Neural progenitor cell (in vitro differentiated cells): ENCODE results near the gene LRP2.

Experiments
- CTCF ChIP-seq: fragments of 200-600 bp; sonication (generic); IDR thresholded peaks from 2 replicates; pipeline ENCODE4 v1.5.1; 2017; ENCODE audit warnings: antibody characterized with exemption, mild to moderate bottlenecking
- EZH2 ChIP-seq: fragments of 200-600 bp; sonication (generic); IDR thresholded peaks from 2 replicates; pipeline ENCODE4 v1.6.1; 2017; ENCODE audit warnings: antibody characterized with exemption, mild to moderate bottlenecking, moderate library complexity

GRCh38 chr2:169106134-169106533, 256.2 kb downstream of the LRP2 start:
- TF ChIP-seq EZH2: no peak
- TF ChIP-seq CTCF: no peak
